Spleen (tissue), 11 donors: ENCODE data around the gene KCNG4. TPM values are rescaled to one million over a fixed set of nuclear protein-coding genes. Genes with fewer than 3 reads are reported as not detected.

Experiments
- DNase-seq: peaks from one replicate; pipeline ENCODE4 v3.0.0-alpha.2; 2020
- H3K27ac ChIP-seq, 8 donors: fragments of 200-600 bp; sonication (generic) in 7 of 8; 1 replicate in 4 of 8; 2 replicates in 4 of 8; pipeline versions ENCODE4 v1.5.0 to v1.8.0; 2016 to 2021; ENCODE audit warnings: inconsistent platforms in 4 of 8, mild to moderate bottlenecking in 4 of 8, moderate library complexity in 1 of 8
- H3K27me3 ChIP-seq, 7 donors: fragments of 200-600 bp; sonication (generic) in 6 of 7; replicated peaks in 1 of 7; 1 replicate in 4 of 7; 2 replicates in 3 of 7; pipeline versions ENCODE4 v1.5.0 to v1.8.0; 2016 to 2021; ENCODE audit warnings: inconsistent platforms in 3 of 7, mild to moderate bottlenecking in 1 of 7
- H3K36me3 ChIP-seq, 6 donors: fragments of 200-600 bp; sonication (generic) in 5 of 6; 1 replicate in 4 of 6; 2 replicates in 2 of 6; pipeline versions ENCODE4 v1.5.0 to v1.8.0; 2016 to 2021; ENCODE audit warnings: inconsistent platforms in 2 of 6
- H3K4me1 ChIP-seq, 6 donors: fragments of 200-600 bp; sonication (generic) in 5 of 6; 1 replicate in 3 of 6; 2 replicates in 3 of 6; pipeline versions ENCODE4 v1.5.0 to v1.8.0; 2016 to 2021; ENCODE audit warnings: inconsistent platforms in 3 of 6
- H3K4me3 ChIP-seq, 8 donors: fragments of 200-600 bp; sonication (generic) in 7 of 8; 1 replicate in 4 of 8; 2 replicates in 4 of 8; pipeline versions ENCODE4 v1.5.0 to v1.8.0; 2016 to 2021; ENCODE audit warnings: inconsistent platforms in 4 of 8, mild to moderate bottlenecking in 4 of 8, moderate library complexity in 2 of 8
- H3K9me3 ChIP-seq, 8 donors: fragments of 200-600 bp; sonication (generic) in 7 of 8; 1 replicate in 4 of 8; 2 replicates in 4 of 8; pipeline versions ENCODE4 v1.5.0 to v1.8.0; 2016 to 2021; ENCODE audit warnings: inconsistent platforms in 4 of 8
- POLR2A ChIP-seq, 3 donors: fragments of 450-650 bp; IDR thresholded peaks; one replicate each; pipeline ENCODE4 v1.5.1; 2017; ENCODE audit warnings: antibody characterized with exemption in 3 of 3, mild to moderate bottlenecking in 1 of 3
- POLR2AphosphoS5 ChIP-seq, 3 donors: sonication (generic); formaldehyde crosslinking; IDR thresholded peaks; one replicate each; pipeline ENCODE4 v1.5.1; 2017; ENCODE audit warnings: antibody characterized with exemption in 3 of 3
- WGBS, 5 donors: extraction: QIAGEN DNeasy Blood & Tissue Kit in 3 of 5; methylation state at CpG; one replicate each; pipeline versions ENCODE4 v1.1.5 to v1.1.7; 2013 to 2018; 5-methylcytosine and 5-hydroxymethylcytosine counted together
- intact Hi-C: fragments of 100-400 bp; cut with DNase I; formaldehyde crosslinking; loops from one replicate; pipeline ENCODE4 v1.15.0; 2023; ENCODE audit warnings: low total_unique reads
- polyA plus RNA-seq, 3 donors: library from polyadenylated mRNA; stranded (reverse); fragments of 200-250 nt; gene quantifications; one replicate each; pipeline ENCODE4 v1.2.1, GENCODE V29; 2013
- small RNA-seq, 4 donors: library from RNA; depleted of rRNA; stranded (forward); fragments of <200 nt; gene quantifications; one replicate each; pipeline ENCODE3, GENCODE V24; 2016
- total RNA-seq, 7 donors: library from RNA; depleted of rRNA in 3 of 7; stranded (reverse); fragments of >200 nt in 3 of 7; fragmentation: NEBNext Ultra II Directional in 4 of 7; extraction: Animal tissue kit (Norgen Biotek cat#: 25700) in 4 of 7; gene quantifications; one replicate each; pipeline versions ENCODE4 v1.1.0 to v1.2.1, GENCODE V29; 2016 to 2021
- TF ChIP-seq, protein P1 (sequence below), 11 experiments: fragments of 200-600 bp in 7 of 11; fragments of 450-650 bp in 4 of 11; sonication (generic) in 4 of 11; IDR thresholded peaks in 8 of 11; conservative IDR thresholded peaks in 3 of 11; 1 replicate in 7 of 11; 2 replicates in 4 of 11; pipeline versions ENCODE4 v1.4.0 to v1.8.0; 2016 to 2021; ENCODE audit warnings: antibody characterized with exemption in 11 of 11, inconsistent platforms in 4 of 11, mild to moderate bottlenecking in 1 of 11
- donor health status: healthy with polysubstance abuse.
- donor health status: DM: no; HTN: no; CAD: no; lungs with moderate emphysema.
- donor health status: DM: no; HTN: no; CAD: no.
- donor health status: Bipolar disorder and iron deficiency.
- donor health status: healthy.
- donor health status: DM: no; HTN: no; CAD: no.
- donor health status: DM: yes; HTN: yes; CAD: no.

The KCNG4 gene
- total and polyA plus RNA-seq, 10 donors, result not detected

DNA sequence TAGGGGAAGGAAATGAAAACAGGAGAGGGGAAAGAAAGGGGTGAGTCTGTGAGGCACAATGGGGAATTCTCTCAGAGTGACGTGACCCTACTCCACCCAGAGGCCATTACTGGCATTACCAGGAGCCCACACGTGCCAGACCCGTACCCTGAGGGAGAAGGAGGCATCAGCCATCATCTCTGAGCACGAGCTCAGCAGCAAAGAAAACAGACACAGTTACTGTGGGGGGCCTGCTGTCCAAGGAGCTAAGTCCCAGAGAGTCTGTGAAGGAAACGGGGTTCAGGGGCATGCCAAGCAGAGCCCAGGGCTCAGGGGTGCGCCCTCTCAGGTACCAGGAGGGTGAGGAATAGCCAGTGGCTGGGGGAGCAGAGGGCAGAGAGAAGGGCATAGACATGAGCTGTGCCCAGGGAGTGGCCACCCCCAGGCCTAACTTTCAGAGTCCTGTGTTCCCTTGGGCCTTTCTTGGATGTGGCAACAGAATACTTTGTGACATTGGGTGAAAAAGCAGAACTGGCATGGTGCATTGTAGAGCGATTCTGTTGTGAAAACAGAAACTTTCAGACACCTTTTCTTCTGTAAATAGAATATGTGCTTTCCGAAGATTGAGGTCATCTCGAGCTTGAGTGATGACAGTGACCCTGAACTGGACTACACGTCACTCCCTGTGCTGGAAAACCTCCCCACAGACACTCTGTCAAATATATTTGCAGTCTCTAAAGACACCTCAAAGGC is 64.3 kb downstream of the KCNG4 start:
- intact Hi-C loops, result loop anchor here (10.0 kb wide), 2 partner anchors 91 to 221 kb away; partner anchors contain the start of gene OSGIN1
- no peak overlapping the region for H3K4me3 ChIP-seq
- H3K27me3 ChIP-seq, result peaks cover 0 to 3% (median 0%) of the 10 kb centered on the region in 7 donors
- 21 to 49% (median 25%) methylated on average over 10 of the region's 10 CpGs for WGBS, 5 donors
- no peaks in the 10 kb centered on the region for H3K9me3 ChIP-seq
- peaks cover 22 to 59% (median 43%) of the 10 kb centered on the region in 6 donors for H3K4me1 ChIP-seq
- peaks cover 0 to 36% (median 29%) of the 10 kb centered on the region in 6 donors for H3K36me3 ChIP-seq
- peak; percentile 81 for DNase-seq
- TF ChIP-seq POLR2A (IDR thresholded peaks at IDR 0.05) (peak in 1 of 3 donors; percentile 8), POLR2AphosphoS5 (IDR thresholded peaks at IDR 0.05) (peak in 2 of 3 donors; percentile 28 to 36)
- TF ChIP-seq, protein P1, sequence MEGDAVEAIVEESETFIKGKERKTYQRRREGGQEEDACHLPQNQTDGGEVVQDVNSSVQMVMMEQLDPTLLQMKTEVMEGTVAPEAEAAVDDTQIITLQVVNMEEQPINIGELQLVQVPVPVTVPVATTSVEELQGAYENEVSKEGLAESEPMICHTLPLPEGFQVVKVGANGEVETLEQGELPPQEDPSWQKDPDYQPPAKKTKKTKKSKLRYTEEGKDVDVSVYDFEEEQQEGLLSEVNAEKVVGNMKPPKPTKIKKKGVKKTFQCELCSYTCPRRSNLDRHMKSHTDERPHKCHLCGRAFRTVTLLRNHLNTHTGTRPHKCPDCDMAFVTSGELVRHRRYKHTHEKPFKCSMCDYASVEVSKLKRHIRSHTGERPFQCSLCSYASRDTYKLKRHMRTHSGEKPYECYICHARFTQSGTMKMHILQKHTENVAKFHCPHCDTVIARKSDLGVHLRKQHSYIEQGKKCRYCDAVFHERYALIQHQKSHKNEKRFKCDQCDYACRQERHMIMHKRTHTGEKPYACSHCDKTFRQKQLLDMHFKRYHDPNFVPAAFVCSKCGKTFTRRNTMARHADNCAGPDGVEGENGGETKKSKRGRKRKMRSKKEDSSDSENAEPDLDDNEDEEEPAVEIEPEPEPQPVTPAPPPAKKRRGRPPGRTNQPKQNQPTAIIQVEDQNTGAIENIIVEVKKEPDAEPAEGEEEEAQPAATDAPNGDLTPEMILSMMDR (IDR thresholded peaks at IDR 0.05 in 8 of 11, conservative IDR thresholded peaks at IDR 0.05 in 3 of 11), result peak; percentile 35 to 93 (median 84)
- peak overlapping the region; percentile 9 to 84 (median 75) for H3K27ac ChIP-seq

- H3K9me3 ChIP-seq, result no peaks in the 10 kb centered on the region
- WGBS, 5 donors, result 77 to 86% (median 81%) methylated on average over 11 of the region's 11 CpGs
- DNase-seq, result peak; percentile 27
- no peak overlapping the region for H3K4me3 ChIP-seq
- TF ChIP-seq POLR2AphosphoS5 (IDR thresholded peaks at IDR 0.05), result no peak
- peaks cover 0 to 24% (median 18%) of the 10 kb centered on the region in 6 donors for H3K36me3 ChIP-seq
- H3K27ac ChIP-seq, result no peak overlapping the region
- intact Hi-C loops, result loop anchor here (10.0 kb wide), 2 partner anchors 90 to 220 kb away; partner anchors contain the start of gene OSGIN1
- peaks cover 16 to 48% (median 36%) of the 10 kb centered on the region in 6 donors for H3K4me1 ChIP-seq
- H3K27me3 ChIP-seq, result peaks cover 0 to 8% (median 0%) of the 10 kb centered on the region in 7 donors
Measured at GRCh38 chr16:84174396-84174795, 65.4 kb downstream of the KCNG4 start.

- Histone ChIP-seq H3K27me3 (peaks cover 0 to 38% (median 5%) of the 10 kb centered on the region in 7 donors), H3K9me3 (no peaks in the 10 kb centered on the region), H3K4me1 (peaks cover 0 to 2% (median 0%) of the 10 kb centered on the region in 6 donors), H3K36me3 (no peaks in the 10 kb centered on the region), H3K4me3 (no peak overlapping the region), H3K27ac (no peak overlapping the region)
- peak; percentile 57 for DNase-seq
- 74 to 79% (median 78%) methylated on average over 11 of the region's 11 CpGs for WGBS, 5 donors
- intact Hi-C loops, result loop anchor here (10.0 kb wide), 2 partner anchors 85 to 215 kb away; partner anchors contain the start of gene OSGIN1
- TF ChIP-seq POLR2A (IDR thresholded peaks at IDR 0.05) (no peak), POLR2AphosphoS5 (IDR thresholded peaks at IDR 0.05) (no peak)
- TF ChIP-seq, protein P1 (IDR thresholded peaks at IDR 0.05 in 8 of 11, conservative IDR thresholded peaks at IDR 0.05 in 3 of 11), result no peak
Measured at GRCh38 chr16:84169765-84170310, 70.0 kb downstream of the KCNG4 start.

Small RNAs within 50 kb of the gene (small RNA-seq; reads per million reads assigned to genes)
- 0 reads per million in 4 donors for gene RNA5SP433

Other genes with a start within 250 kb of the KCNG4 start
- not detected for gene SLC38A8, start 197.2 kb downstream of the KCNG4 start, total RNA-seq
- gene SLC38A8, start 197.2 kb downstream of the KCNG4 start, polyA plus RNA-seq, result under 1 TPM in 1 of 3 donors, not detected in 2; 0.37 TPM
- gene MBTPS1, start 123.1 kb downstream of the KCNG4 start, total RNA-seq, result 100 to 1,000 TPM in 3 of 7 donors, 10 to 100 TPM in 4; 76.4 to 121 (median 98.7) TPM
- gene MBTPS1, start 123.1 kb downstream of the KCNG4 start, polyA plus RNA-seq, result 10 to 100 TPM; 34.5 to 44.2 (median 39.9) TPM
- 10 to 100 TPM; 18.3 to 29.0 (median 23.4) TPM for gene HSDL1, start 94.8 kb downstream of the KCNG4 start, total RNA-seq
- gene HSDL1, start 94.8 kb downstream of the KCNG4 start, polyA plus RNA-seq, result 10 to 100 TPM; 10.1 to 15.7 (median 14.0) TPM
- 1 to 10 TPM in 2 of 7 donors, under 1 TPM in 4, not detected in 1; 0.20 to 2.0 (median 0.79) TPM for gene DNAAF1, start 94.7 kb downstream of the KCNG4 start, total RNA-seq
- gene DNAAF1, start 94.7 kb downstream of the KCNG4 start, polyA plus RNA-seq, result 1 to 10 TPM; 1.3 to 4.3 (median 2.0) TPM
- gene TAF1C, start 53.0 kb downstream of the KCNG4 start, total RNA-seq, result 100 to 1,000 TPM in 2 of 7 donors, 10 to 100 TPM in 5; 60.3 to 133 (median 76.6) TPM
- gene TAF1C, start 53.0 kb downstream of the KCNG4 start, polyA plus RNA-seq, result 100 to 1,000 TPM in 1 of 3 donors, 10 to 100 TPM in 2; 31.4 to 125 (median 70.6) TPM
- 10 to 100 TPM in 1 of 7 donors, 1 to 10 TPM in 6; 2.8 to 24.1 (median 6.4) TPM for gene ADAD2, start 48.9 kb downstream of the KCNG4 start, total RNA-seq
- 10 to 100 TPM in 2 of 3 donors, 1 to 10 TPM in 1; 2.5 to 86.5 (median 25.9) TPM for gene ADAD2, start 48.9 kb downstream of the KCNG4 start, polyA plus RNA-seq
- 1 to 10 TPM; 1.6 to 6.6 (median 2.3) TPM for gene WFDC1, start 54.9 kb upstream of the KCNG4 start, total RNA-seq
- gene WFDC1, start 54.9 kb upstream of the KCNG4 start, polyA plus RNA-seq, result 1 to 10 TPM; 1.8 to 2.2 (median 2.1) TPM
- gene ATP2C2, start 128.5 kb upstream of the KCNG4 start, total RNA-seq, result 1 to 10 TPM in 5 of 7 donors, under 1 TPM in 2; 0.60 to 8.1 (median 1.9) TPM
- gene ATP2C2, start 128.5 kb upstream of the KCNG4 start, polyA plus RNA-seq, result under 1 TPM; 0.09 to 0.35 (median 0.11) TPM